Immature natural killer cell (primary cell): Measurements from ENCODE around the gene SGCE. TPM values are rescaled to one million over a fixed set of nuclear protein-coding genes. Genes with fewer than 3 reads are reported as not detected.

Experiments
- DNase-seq, 3 donors: peaks; one replicate each; pipeline ENCODE4 v3.0.0; 2022; ENCODE audit warnings: mixed read lengths in 1 of 3
- H3K27ac Mint-ChIP-seq, 6 donors: one replicate each; pipeline ENCODE4 v1.8.0; 2020; ENCODE audit warnings: mixed read lengths in 6 of 6, mild to moderate bottlenecking in 5 of 6, inconsistent platforms in 4 of 6, moderate library complexity in 3 of 6
- H3K27me3 Mint-ChIP-seq, 3 donors: one replicate each; pipeline ENCODE4 v1.8.0; 2020 to 2021; ENCODE audit warnings: low read depth in 3 of 3, mild to moderate bottlenecking in 3 of 3, mixed read lengths in 3 of 3, moderate library complexity in 3 of 3, inconsistent platforms in 1 of 3
- H3K36me3 Mint-ChIP-seq, 3 donors: one replicate each; pipeline ENCODE4 v1.8.0; 2020; ENCODE audit warnings: mixed read lengths in 3 of 3, inconsistent platforms in 2 of 3, mild to moderate bottlenecking in 2 of 3
- H3K4me1 Mint-ChIP-seq, 2 donors: one replicate each; pipeline ENCODE4 v1.8.0; 2020; ENCODE audit warnings: inconsistent platforms in 2 of 2, mild to moderate bottlenecking in 2 of 2, mixed read lengths in 2 of 2, moderate library complexity in 1 of 2
- H3K4me3 Mint-ChIP-seq, 5 donors: one replicate each; pipeline ENCODE4 v1.8.0; 2020; ENCODE audit warnings: mild to moderate bottlenecking in 5 of 5, mixed read lengths in 5 of 5, inconsistent platforms in 3 of 5, moderate library complexity in 3 of 5
- H3K9me3 Mint-ChIP-seq, 6 donors: one replicate each; pipeline ENCODE4 v1.8.0; 2020; ENCODE audit warnings: mild to moderate bottlenecking in 6 of 6, mixed read lengths in 6 of 6, inconsistent platforms in 4 of 6, moderate library complexity in 3 of 6
- polyA plus RNA-seq, 3 donors: library from polyadenylated mRNA; unstranded; fragments of 300-500 nt; fragmentation: Illumina TruSeq; gene quantifications; one replicate each; pipeline ENCODE4 v1.2.3, GENCODE V29; 2021

SGCE gene
- polyA plus RNA-seq, 3 donors from 2014 or later: 0.78 to 2.6 (median 2.0) TPM

- Mint-ChIP-seq H3K9me3 (no peaks in the 10 kb centered on the region), H3K36me3 (no peaks in the 10 kb centered on the region), H3K4me1 (peaks cover 23 to 27% of the 10 kb centered on the region in 2 donors), H3K27me3 (peaks cover 13 to 29% (median 16%) of the 10 kb centered on the region in 3 donors), H3K4me3 (peak overlapping the region; percentile 79 to 88 (median 84)), H3K27ac (no peak overlapping the region)
- no peak for DNase-seq
Observed at GRCh38 chr7:94654783-94655125, 1.2 kb downstream of the SGCE start.

- Mint-ChIP-seq H3K27ac (no peak overlapping the region), H3K27me3 (peaks cover 10 to 21% (median 13%) of the 10 kb centered on the region in 3 donors), H3K9me3 (no peaks in the 10 kb centered on the region), H3K4me1 (peaks cover 7 to 10% of the 10 kb centered on the region in 2 donors), H3K36me3 (no peaks in the 10 kb centered on the region), H3K4me3 (no peak overlapping the region)
- DNase-seq: no peak
Observed at GRCh38 chr7:94650147-94651051, 5.5 kb downstream of the SGCE start.

GRCh38 chr7:94649450-94649849 lies 6.5 kb downstream of the SGCE start:
- no peak overlapping the region for H3K4me3 Mint-ChIP-seq
- peaks cover 5 to 12% (median 5%) of the 10 kb centered on the region in 3 donors for H3K27me3 Mint-ChIP-seq
- H3K36me3 Mint-ChIP-seq: no peaks in the 10 kb centered on the region
- H3K27ac Mint-ChIP-seq: peak overlapping the region in 1 of 6 donors; percentile 18
- no peaks in the 10 kb centered on the region for H3K9me3 Mint-ChIP-seq
- DNase-seq: no peak
- peaks cover 0 to under 1% of the 10 kb centered on the region in 2 donors for H3K4me1 Mint-ChIP-seq

- DNase-seq: no peak
Observed at GRCh38 chr7:94648731-94649130, 7.2 kb downstream of the SGCE start.

GRCh38 chr7:94647295-94647694 lies 8.6 kb downstream of the SGCE start:
- H3K27ac Mint-ChIP-seq: no peak overlapping the region
- H3K4me1 Mint-ChIP-seq: no peaks in the 10 kb centered on the region
- H3K36me3 Mint-ChIP-seq: no peaks in the 10 kb centered on the region
- DNase-seq: no peak
- H3K9me3 Mint-ChIP-seq: no peaks in the 10 kb centered on the region
- H3K4me3 Mint-ChIP-seq: no peak overlapping the region
- H3K27me3 Mint-ChIP-seq: peaks cover 5 to 14% (median 5%) of the 10 kb centered on the region in 3 donors

More at GRCh38 chr7:94648731-94649130, 7.2 kb downstream of the SGCE start:
- H3K4me3 Mint-ChIP-seq: no peak overlapping the region
- H3K9me3 Mint-ChIP-seq: no peaks in the 10 kb centered on the region
- peaks cover 5 to 14% (median 5%) of the 10 kb centered on the region in 3 donors for H3K27me3 Mint-ChIP-seq
- no peak overlapping the region for H3K27ac Mint-ChIP-seq
- no peaks in the 10 kb centered on the region for H3K36me3 Mint-ChIP-seq
- no peaks in the 10 kb centered on the region for H3K4me1 Mint-ChIP-seq

- Mint-ChIP-seq H3K9me3 (no peaks in the 10 kb centered on the region), H3K4me3 (no peak overlapping the region), H3K27ac (no peak overlapping the region), H3K36me3 (no peaks in the 10 kb centered on the region), H3K4me1 (no peaks in the 10 kb centered on the region), H3K27me3 (peaks cover 3 to 13% (median 6%) of the 10 kb centered on the region in 3 donors)
- no peak for DNase-seq
Observed at GRCh38 chr7:94643771-94644545, 12.0 kb downstream of the SGCE start.

- Mint-ChIP-seq H3K36me3 (no peaks in the 10 kb centered on the region), H3K4me3 (no peak overlapping the region), H3K9me3 (no peaks in the 10 kb centered on the region), H3K27me3 (peaks cover 6 to 13% (median 7%) of the 10 kb centered on the region in 3 donors), H3K27ac (no peak overlapping the region), H3K4me1 (no peaks in the 10 kb centered on the region)
- DNase-seq: no peak
Observed at GRCh38 chr7:94642838-94643653, 12.9 kb downstream of the SGCE start.

GRCh38 chr7:94639384-94639783 lies 16.5 kb downstream of the SGCE start:
- Mint-ChIP-seq H3K4me1 (no peaks in the 10 kb centered on the region), H3K9me3 (no peaks in the 10 kb centered on the region), H3K36me3 (no peaks in the 10 kb centered on the region), H3K27me3 (peaks cover 1 to 11% (median 8%) of the 10 kb centered on the region in 3 donors), H3K27ac (no peak overlapping the region), H3K4me3 (no peak overlapping the region)
- no peak for DNase-seq

GRCh38 chr7:94635687-94636086 lies 20.2 kb downstream of the SGCE start:
- Mint-ChIP-seq H3K9me3 (no peaks in the 10 kb centered on the region), H3K36me3 (no peaks in the 10 kb centered on the region), H3K4me3 (no peak overlapping the region), H3K27ac (no peak overlapping the region), H3K27me3 (peaks cover 2 to 8% (median 4%) of the 10 kb centered on the region in 3 donors), H3K4me1 (no peaks in the 10 kb centered on the region)
- no peak for DNase-seq

- H3K27me3 Mint-ChIP-seq: peaks cover 2 to 8% (median 4%) of the 10 kb centered on the region in 3 donors
- H3K4me1 Mint-ChIP-seq: no peaks in the 10 kb centered on the region
- no peak overlapping the region for H3K27ac Mint-ChIP-seq
- H3K9me3 Mint-ChIP-seq: no peaks in the 10 kb centered on the region
- H3K4me3 Mint-ChIP-seq: no peak overlapping the region
- no peak for DNase-seq
- no peaks in the 10 kb centered on the region for H3K36me3 Mint-ChIP-seq
Observed at GRCh38 chr7:94634502-94634901, 21.4 kb downstream of the SGCE start.

- no peaks in the 10 kb centered on the region for H3K9me3 Mint-ChIP-seq
- no peak overlapping the region for H3K4me3 Mint-ChIP-seq
- H3K27me3 Mint-ChIP-seq: peaks cover 2 to 6% (median 4%) of the 10 kb centered on the region in 3 donors
- no peak overlapping the region for H3K27ac Mint-ChIP-seq
- no peaks in the 10 kb centered on the region for H3K36me3 Mint-ChIP-seq
- no peak for DNase-seq
- no peaks in the 10 kb centered on the region for H3K4me1 Mint-ChIP-seq
Observed at GRCh38 chr7:94633687-94634086, 22.2 kb downstream of the SGCE start.

- DNase-seq: no peak
- Mint-ChIP-seq H3K36me3 (no peaks in the 10 kb centered on the region), H3K27ac (no peak overlapping the region), H3K27me3 (peaks cover 2 to 4% (median 3%) of the 10 kb centered on the region in 3 donors), H3K4me1 (no peaks in the 10 kb centered on the region), H3K9me3 (no peaks in the 10 kb centered on the region), H3K4me3 (no peak overlapping the region)
Observed at GRCh38 chr7:94633014-94633341, 23.0 kb downstream of the SGCE start.

- no peak for DNase-seq
- H3K4me1 Mint-ChIP-seq: no peaks in the 10 kb centered on the region
- peaks cover under 1 to 4% (median 2%) of the 10 kb centered on the region in 3 donors for H3K27me3 Mint-ChIP-seq
- no peak overlapping the region for H3K27ac Mint-ChIP-seq
- no peaks in the 10 kb centered on the region for H3K36me3 Mint-ChIP-seq
- no peak overlapping the region for H3K4me3 Mint-ChIP-seq
- no peaks in the 10 kb centered on the region for H3K9me3 Mint-ChIP-seq
Observed at GRCh38 chr7:94632338-94633013, 23.5 kb downstream of the SGCE start.
